ENCODE data around the gene DUS2. TPM values are rescaled to one million over a fixed set of nuclear protein-coding genes. Genes with fewer than 3 reads are reported as not detected.
A peak's percentile ranks its signal among the peaks of the same experiment; 100 is the strongest.

DUS2 gene
- total and polyA plus RNA-seq, 9 of the 15 experiments (the other 6 are each of a cell fraction or from before 2014, with no cell fraction given), result 5.8 to 22.5 (median 20.6) TPM

- TF ChIP-seq CREB5 (CRISPR knock-in tag; IDR thresholded peaks at IDR 0.05) (no peak), ZNF79 (CRISPR knock-in tag; IDR thresholded peaks at IDR 0.05; ENCODE audit: low read depth) (no peak), KDM4B (IDR thresholded peaks at IDR 0.05; ENCODE audit: borderline replicate concordance in 2 of 2, low read depth in 1 of 2) (no peak), RAD51 (IDR thresholded peaks at IDR 0.05; ENCODE audit: borderline replicate concordance, low read depth) (no peak; the same call in 1 of the 2 replicates), MAFF (IDR thresholded peaks at IDR 0.05; ENCODE audit: low read length) (no peak), RBM25 (IDR thresholded peaks at IDR 0.05; ENCODE audit: low read depth, low read length, severe bottlenecking) (peak; percentile 67), CBFA2T2 (conservative IDR thresholded peaks at IDR 0.05) (no peak), KDM2B (CRISPR knock-in tag; IDR thresholded peaks at IDR 0.05) (no peak), MTA1 (IDR thresholded peaks at IDR 0.05; ENCODE audit: borderline replicate concordance) (no peak), TOE1 (IDR thresholded peaks at IDR 0.05; ENCODE audit: borderline replicate concordance) (peak; percentile 45; the same call in 1 of the 2 replicates), TOE1 (CRISPR knock-in tag; IDR thresholded peaks at IDR 0.05; ENCODE audit: borderline replicate concordance, low read depth) (no peak), STAT6 (CRISPR knock-in tag; IDR thresholded peaks at IDR 0.05) (no peak; the same call in 1 of the 2 replicates), ZNF184 (CRISPR knock-in tag; IDR thresholded peaks at IDR 0.05) (no peak), ZNF407 (IDR thresholded peaks at IDR 0.05; ENCODE audit: low read depth) (no peak), PCBP1 (IDR thresholded peaks at IDR 0.05; ENCODE audit: low read depth, low read length, poor library complexity, severe bottlenecking) (no peak)
These were observed 62.4 kb downstream of the DUS2 start, which contains the start of gene NFATC3 (continued) for GRCh38 chr16:68085259-68086071.
